Measurements from ENCODE around the gene ARMC10.

ARMC10 gene

GRCh38 chr7:103148131-103148993 lies 73.4 kb downstream of the ARMC10 start:
- H3K4me3 ChIP-seq (ENCODE audit: low read length) = peak overlapping the region; percentile 86
- DNase-seq (ENCODE audit: low read depth, low spot score) = no peak
